Inflammatory macrophage (primary cell): ENCODE data around the gene IMPG2.

Experiments
- DNase-seq, 2 donors: peaks; one replicate each; pipeline ENCODE4 v3.0.0-alpha.2; 2020 to 2022

Gene IMPG2

GRCh38 chr3:101181801-101182200, 138.6 kb downstream of the IMPG2 start:
- DNase-seq: no peak

GRCh38 chr3:101179637-101180036, 140.7 kb downstream of the IMPG2 start:
- no peak for DNase-seq

GRCh38 chr3:101177577-101177976, 142.8 kb downstream of the IMPG2 start:
- no peak for DNase-seq
